ENCODE data around the gene AP4S1.
A peak's percentile ranks its signal among the peaks of the same experiment; 100 is the strongest.
"Not testable (repeated sequence)": the region's sequence is repeated elsewhere in the genome, so short reads cannot be mapped to it uniquely, and the experiment has no call there.

AP4S1 gene

GRCh38 chr14:31038521-31039166, 13.2 kb downstream of the AP4S1 start:
- Histone ChIP-seq H3K4me3 (no peak overlapping the region), H3K27me3 (ENCODE audit: low read depth) (no peaks in the 10 kb centered on the region), H3K9me3 (no peaks in the 10 kb centered on the region), H3K36me3 (replicated peaks) (no peaks in the 10 kb centered on the region), H3K4me1 (peaks cover 9% of the 10 kb centered on the region)
- DNase-seq (ENCODE audit: low spot score in 2 of 2) = peak in 1 of 2 experiments; percentile 11
- in situ Hi-C loops (cut with MboI; ENCODE audit: low sequenced_read_pairs) = no loop called here

- H3K4me3 ChIP-seq = no peak overlapping the region
- no peaks in the 10 kb centered on the region for H3K27me3 ChIP-seq (ENCODE audit: low read depth)
- in situ Hi-C loops (cut with MboI; ENCODE audit: low sequenced_read_pairs) = no loop called here
- no peak for DNase-seq (ENCODE audit: low spot score in 2 of 2)
- no peaks in the 10 kb centered on the region for H3K36me3 ChIP-seq (replicated peaks)
- peaks cover 8% of the 10 kb centered on the region; the same call in 1 of the 2 replicates for H3K9me3 ChIP-seq
- peaks cover 21% of the 10 kb centered on the region for H3K4me1 ChIP-seq
Observed at GRCh38 chr14:31042300-31042699, 16.9 kb downstream of the AP4S1 start.

GRCh38 chr14:31042893-31043292, 17.4 kb downstream of the AP4S1 start:
- H3K4me3 ChIP-seq; H3K9me3 ChIP-seq; H3K36me3 ChIP-seq (replicated peaks); H3K27me3 ChIP-seq (ENCODE audit: low read depth); in situ Hi-C loops (cut with MboI; ENCODE audit: low sequenced_read_pairs); DNase-seq (ENCODE audit: low spot score in 2 of 2): not testable (repeated sequence)
- H3K4me1 ChIP-seq = peaks cover 21% of the 10 kb centered on the region

GRCh38 chr14:31043379-31043778, 17.9 kb downstream of the AP4S1 start:
- H3K4me3 ChIP-seq = no peak overlapping the region
- DNase-seq (ENCODE audit: low spot score in 2 of 2) = no peak
- peaks cover 18% of the 10 kb centered on the region for H3K4me1 ChIP-seq
- no peaks in the 10 kb centered on the region for H3K36me3 ChIP-seq (replicated peaks)
- in situ Hi-C loops (cut with MboI; ENCODE audit: low sequenced_read_pairs) = no loop called here
- no peaks in the 10 kb centered on the region for H3K27me3 ChIP-seq (ENCODE audit: low read depth)
- H3K9me3 ChIP-seq = peaks cover 8% of the 10 kb centered on the region; the same call in 1 of the 2 replicates

DNA sequence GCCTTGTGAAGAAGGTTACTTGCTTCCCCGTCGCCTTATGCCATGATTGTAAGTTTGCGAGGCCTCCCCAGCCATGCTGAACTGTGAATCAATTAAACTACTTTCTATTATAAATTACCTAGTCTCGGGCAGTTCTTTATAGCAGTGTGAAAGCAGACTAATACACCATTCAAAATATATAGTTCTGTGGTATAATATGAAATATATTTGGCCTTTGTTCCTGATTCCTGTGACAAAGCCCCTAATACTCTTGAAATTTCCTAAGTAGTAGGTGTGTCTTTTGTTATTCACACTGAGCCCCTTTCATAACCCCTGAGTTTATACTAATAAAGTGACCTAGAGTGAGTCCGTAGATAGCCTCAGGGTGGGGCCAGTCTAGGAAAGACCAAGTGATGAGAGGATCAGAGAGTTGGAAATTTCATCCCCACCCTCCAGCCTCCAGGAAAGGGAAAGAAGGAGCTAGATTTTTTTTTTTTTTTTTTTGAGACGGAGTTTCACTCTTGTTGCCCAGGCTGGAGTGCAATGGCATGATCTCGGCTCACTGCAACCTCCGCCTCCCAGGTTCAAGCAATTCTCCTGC, 20.1 kb downstream of the AP4S1 start:
- peak; percentile 92 to 98 for DNase-seq (ENCODE audit: low spot score in 2 of 2)
- no peak overlapping the region for H3K4me3 ChIP-seq
- H3K9me3 ChIP-seq = peaks cover 8% of the 10 kb centered on the region; the same call in 1 of the 2 replicates
- H3K4me1 ChIP-seq = peaks cover 12% of the 10 kb centered on the region
- no peaks in the 10 kb centered on the region for H3K36me3 ChIP-seq (replicated peaks)
- in situ Hi-C loops (cut with MboI; ENCODE audit: low sequenced_read_pairs) = no loop called here
- H3K27me3 ChIP-seq (ENCODE audit: low read depth) = no peaks in the 10 kb centered on the region

DNA sequence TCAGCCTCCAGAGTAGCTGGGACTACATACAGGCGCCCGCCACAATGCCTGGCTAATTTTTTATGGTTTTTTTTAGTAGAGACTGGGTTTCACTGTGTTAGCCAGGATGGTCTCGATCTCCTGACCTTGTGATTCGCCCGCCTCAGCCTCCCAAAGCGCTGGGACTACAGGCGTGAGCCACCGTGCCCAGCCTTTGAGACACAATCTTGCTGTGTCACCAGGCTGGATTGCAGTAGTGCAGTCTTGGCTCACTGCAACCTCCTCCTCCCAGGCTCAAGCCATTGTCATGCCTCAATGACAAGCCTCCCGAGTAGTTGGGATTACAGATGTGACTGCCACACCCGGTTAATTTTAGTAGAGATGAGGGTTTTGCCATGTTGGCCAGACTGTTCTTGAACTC, 22.1 kb downstream of the AP4S1 start:
- DNase-seq (ENCODE audit: low spot score in 2 of 2) = no peak
- no peak overlapping the region for H3K4me3 ChIP-seq
- no peaks in the 10 kb centered on the region for H3K36me3 ChIP-seq (replicated peaks)
- H3K27me3 ChIP-seq (ENCODE audit: low read depth) = no peaks in the 10 kb centered on the region
- peaks cover 8% of the 10 kb centered on the region; the same call in 1 of the 2 replicates for H3K9me3 ChIP-seq
- in situ Hi-C loops (cut with MboI; ENCODE audit: low sequenced_read_pairs) = no loop called here
- H3K4me1 ChIP-seq = peaks cover 12% of the 10 kb centered on the region

DNA sequence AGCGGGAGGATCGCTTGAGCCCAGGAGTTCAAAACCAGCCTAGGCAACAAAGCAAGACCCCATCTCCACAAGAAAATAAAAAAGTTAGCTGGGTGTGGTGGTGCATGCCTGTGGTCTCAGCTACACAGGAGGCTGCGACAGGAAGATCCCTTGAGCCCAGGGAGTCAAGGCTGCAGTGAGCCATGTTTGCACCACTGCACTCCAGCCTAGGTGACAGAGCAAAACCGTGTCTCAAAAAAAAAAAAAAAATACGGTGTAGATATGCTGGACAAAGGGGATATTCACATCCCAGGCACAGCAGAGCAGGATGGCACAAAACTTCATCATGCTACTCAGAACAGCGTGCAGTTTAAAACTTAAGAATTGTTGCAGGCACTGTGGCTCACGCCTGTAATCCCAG, 25.6 kb downstream of the AP4S1 start:
- H3K27me3 ChIP-seq (ENCODE audit: low read depth) = no peaks in the 10 kb centered on the region
- no peak for DNase-seq (ENCODE audit: low spot score in 2 of 2)
- no peak overlapping the region for H3K4me3 ChIP-seq
- no peaks in the 10 kb centered on the region for H3K36me3 ChIP-seq (replicated peaks)
- H3K9me3 ChIP-seq = peaks cover 2% of the 10 kb centered on the region; the same call in 1 of the 2 replicates
- peaks cover 3% of the 10 kb centered on the region for H3K4me1 ChIP-seq
- in situ Hi-C loops (cut with MboI; ENCODE audit: low sequenced_read_pairs) = no loop called here

GRCh38 chr14:31051511-31051910, 26.1 kb downstream of the AP4S1 start:
- Histone ChIP-seq H3K4me3 (no peak overlapping the region), H3K4me1 (no peaks in the 10 kb centered on the region), H3K9me3 (no peaks in the 10 kb centered on the region), H3K27me3 (ENCODE audit: low read depth) (no peaks in the 10 kb centered on the region), H3K36me3 (replicated peaks) (no peaks in the 10 kb centered on the region)
- DNase-seq (ENCODE audit: low spot score in 2 of 2) = no peak
- in situ Hi-C loops (cut with MboI; ENCODE audit: low sequenced_read_pairs) = no loop called here

DNA sequence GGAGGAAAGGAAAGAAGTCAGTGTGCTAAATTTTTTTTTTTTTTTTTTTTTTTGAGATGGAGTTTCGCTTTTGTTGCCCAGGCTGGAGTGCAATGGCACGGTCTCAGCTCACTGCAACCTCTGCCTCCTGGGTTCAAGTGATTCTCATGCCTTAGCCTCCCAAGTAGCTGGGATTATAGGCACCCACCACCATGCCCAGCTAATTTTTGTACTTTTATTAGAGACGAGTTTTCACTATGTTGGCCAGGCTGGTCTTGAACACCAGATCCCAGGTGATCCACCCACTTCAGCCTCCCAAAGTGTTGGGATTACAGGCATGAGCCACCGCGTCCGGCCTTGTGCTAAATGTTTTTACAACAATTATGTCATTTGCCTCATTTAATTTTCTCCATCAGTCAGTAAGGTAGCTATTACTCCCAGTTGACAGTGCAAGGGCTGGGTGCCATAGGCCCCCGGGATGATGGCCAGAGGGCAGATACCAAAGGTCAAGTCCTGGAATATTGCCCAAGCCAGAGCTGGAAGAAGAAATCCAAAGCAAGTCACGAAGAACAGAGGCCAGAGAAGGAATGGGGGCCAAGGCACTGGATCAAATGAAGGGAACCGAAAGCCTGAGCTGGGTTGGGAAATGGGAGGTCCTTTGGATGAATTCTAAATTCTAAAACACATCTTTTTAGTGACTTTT, 27.6 kb downstream of the AP4S1 start:
- in situ Hi-C loops (cut with MboI; ENCODE audit: low sequenced_read_pairs); DNase-seq (ENCODE audit: low spot score in 2 of 2): not testable (repeated sequence)

DNA sequence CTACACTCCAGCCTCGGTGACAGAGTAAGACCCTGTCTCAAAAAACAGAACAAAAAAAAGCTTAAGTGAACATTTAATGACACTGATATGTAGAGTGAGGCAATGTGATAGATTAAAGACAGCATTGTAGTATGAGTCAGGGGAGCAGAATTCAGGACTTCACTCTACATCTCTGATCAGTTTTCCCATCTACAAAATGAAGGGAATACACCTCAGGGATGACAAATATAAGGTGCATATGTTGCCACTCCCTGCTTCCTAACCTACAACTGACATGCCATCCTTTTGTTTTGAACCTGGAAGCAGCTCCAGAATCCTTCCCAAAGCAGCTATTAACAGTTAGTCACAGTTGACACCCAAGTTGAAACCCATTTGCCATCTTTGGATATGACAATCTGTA, 31.6 kb downstream of the AP4S1 start:
- H3K36me3 ChIP-seq (replicated peaks) = no peaks in the 10 kb centered on the region
- H3K4me1 ChIP-seq = no peaks in the 10 kb centered on the region; the same call in 1 of the 2 replicates
- H3K4me3 ChIP-seq = no peak overlapping the region
- no peak for DNase-seq (ENCODE audit: low spot score in 2 of 2)
- no peaks in the 10 kb centered on the region for H3K9me3 ChIP-seq
- in situ Hi-C loops (cut with MboI; ENCODE audit: low sequenced_read_pairs) = no loop called here
- H3K27me3 ChIP-seq (ENCODE audit: low read depth) = no peaks in the 10 kb centered on the region

More for the DNA sequence above, 27.6 kb downstream of the AP4S1 start:
- H3K4me1 ChIP-seq; H3K9me3 ChIP-seq; H3K27me3 ChIP-seq (ENCODE audit: low read depth); H3K36me3 ChIP-seq (replicated peaks); H3K4me3 ChIP-seq: not testable (repeated sequence)

DNA sequence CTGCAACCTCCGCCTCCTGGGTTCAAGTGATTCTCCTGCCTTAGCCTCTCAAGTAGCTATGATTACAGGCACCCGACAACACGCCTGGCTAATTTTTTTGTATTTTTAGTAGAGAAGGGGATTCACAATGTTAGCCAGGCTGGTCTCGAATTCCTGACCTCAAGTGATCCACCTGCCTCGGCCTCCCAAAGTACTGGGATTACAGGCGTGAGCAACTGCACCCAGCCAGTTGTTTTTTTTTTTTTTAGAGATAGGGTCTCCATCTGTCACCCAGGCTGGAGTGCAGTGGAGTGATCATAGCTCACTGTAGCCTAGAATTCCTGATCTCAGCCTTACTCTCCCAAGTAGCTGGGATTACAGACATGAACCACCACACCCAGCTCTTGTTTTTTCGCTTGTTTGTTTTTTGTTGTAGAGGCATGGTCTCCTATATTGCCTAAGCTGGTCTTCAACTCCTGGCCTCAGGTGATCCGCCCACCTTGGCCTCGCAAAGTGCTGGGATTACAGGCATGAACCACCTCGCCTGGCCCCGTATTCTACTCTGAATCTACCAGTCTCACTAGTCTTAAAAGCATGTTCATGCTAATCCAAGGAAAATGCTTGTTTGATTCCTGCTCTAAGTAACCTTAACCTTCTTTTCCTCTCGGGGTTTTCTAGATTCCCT, 32.4 kb downstream of the AP4S1 start:
- in situ Hi-C loops (cut with MboI; ENCODE audit: low sequenced_read_pairs) = no loop called here
- no peak for DNase-seq (ENCODE audit: low spot score in 2 of 2)
- no peaks in the 10 kb centered on the region for H3K36me3 ChIP-seq (replicated peaks)

GRCh38 chr14:31059152-31059924, 33.9 kb downstream of the AP4S1 start:
- Histone ChIP-seq H3K9me3 (no peaks in the 10 kb centered on the region), H3K36me3 (replicated peaks) (no peaks in the 10 kb centered on the region), H3K4me3 (no peak overlapping the region), H3K27me3 (ENCODE audit: low read depth) (no peaks in the 10 kb centered on the region), H3K4me1 (no peaks in the 10 kb centered on the region; the same call in 1 of the 2 replicates)
- in situ Hi-C loops (cut with MboI; ENCODE audit: low sequenced_read_pairs) = no loop called here
- no peak for DNase-seq (ENCODE audit: low spot score in 2 of 2)

More for the DNA sequence above, 32.4 kb downstream of the AP4S1 start:
- Histone ChIP-seq H3K4me1 (no peaks in the 10 kb centered on the region; the same call in 1 of the 2 replicates), H3K9me3 (no peaks in the 10 kb centered on the region), H3K27me3 (ENCODE audit: low read depth) (no peaks in the 10 kb centered on the region), H3K4me3 (no peak overlapping the region)

DNA sequence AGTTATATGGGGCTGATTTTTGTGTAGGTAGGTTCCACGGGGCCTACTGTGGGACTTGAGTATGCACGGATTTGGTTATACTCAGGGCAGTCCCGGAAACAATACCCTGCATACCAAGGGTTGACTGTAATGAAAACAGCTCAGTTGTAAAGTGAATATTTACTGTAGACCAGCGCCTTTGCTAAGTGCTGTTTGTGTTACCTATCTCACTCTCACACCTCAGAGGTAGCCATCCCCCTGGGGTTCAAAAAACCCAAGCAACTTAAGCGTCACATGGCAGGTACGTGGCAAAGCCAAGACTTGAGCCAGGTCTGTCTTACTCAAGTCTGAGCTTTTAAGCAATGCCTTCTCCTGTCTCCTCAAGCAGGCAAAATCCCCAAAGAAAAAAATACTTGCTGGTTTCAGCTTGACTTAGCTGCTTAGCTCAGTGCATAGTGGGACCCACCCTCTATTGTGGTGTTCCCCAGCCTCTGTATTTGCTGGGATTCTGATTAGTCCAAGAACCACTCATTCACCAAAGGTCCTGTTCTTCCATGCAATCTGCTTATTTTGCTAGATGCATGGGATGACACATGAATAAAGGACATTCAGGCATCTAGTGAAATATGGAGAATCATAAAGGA, 34.9 kb downstream of the AP4S1 start:
- no peak overlapping the region for H3K4me3 ChIP-seq
- no peaks in the 10 kb centered on the region for H3K9me3 ChIP-seq
- in situ Hi-C loops (cut with MboI; ENCODE audit: low sequenced_read_pairs) = no loop called here
- H3K36me3 ChIP-seq (replicated peaks) = no peaks in the 10 kb centered on the region
- no peaks in the 10 kb centered on the region for H3K27me3 ChIP-seq (ENCODE audit: low read depth)
- no peaks in the 10 kb centered on the region; the same call in 1 of the 2 replicates for H3K4me1 ChIP-seq
- no peak for DNase-seq (ENCODE audit: low spot score in 2 of 2)

Data from HAP-1 (cell line).